ENCODE measurements around the gene MAGEA10. TPM values are rescaled to one million over a fixed set of nuclear protein-coding genes. Genes with fewer than 3 reads are reported as not detected.

Gene MAGEA10
- total and polyA plus RNA-seq, 2 of the 8 experiments (the other 6 are each of a cell fraction or from before 2014, with no cell fraction given), result not detected

DNA sequence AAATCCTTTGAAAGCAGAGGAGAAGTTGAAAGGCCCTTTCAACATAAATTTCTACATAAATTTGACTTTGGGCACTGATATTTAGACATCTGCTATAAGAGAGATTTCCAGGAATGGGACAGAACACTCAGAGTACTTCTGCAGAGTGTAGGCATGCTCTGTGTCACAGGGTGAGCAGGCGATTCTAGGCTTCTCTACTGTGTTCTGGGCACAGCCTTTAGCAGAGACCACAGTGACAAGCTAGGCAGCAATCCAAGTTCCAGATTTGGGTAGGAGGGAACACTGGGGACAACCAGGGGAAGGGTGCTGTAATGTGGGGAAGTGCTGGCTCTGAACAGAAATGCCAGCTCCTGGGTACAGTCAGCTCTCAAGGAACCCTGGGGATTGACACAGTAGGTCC lies 6.9 kb downstream of the MAGEA10 start:
- Histone ChIP-seq H3K23me2 (ENCODE audit: low read depth, low read length) (no peaks in the 10 kb centered on the region), H2BK5ac (ENCODE audit: low read depth, low read length) (no peak overlapping the region), H2AK5ac (ENCODE audit: low read depth, low read length) (no peak overlapping the region), H3K36me3 (ENCODE audit: control insufficient read depth in 2 of 4, insufficient read depth in 4 of 4, low read length in 3 of 4) (no peaks in the 10 kb centered on the region), H3K4me2 (ENCODE audit: insufficient read depth in 1 of 2, low read depth in 2 of 2, low read length in 2 of 2) (no peak overlapping the region), H2BK15ac (ENCODE audit: low read length) (no peak overlapping the region), H2BK120ac (replicated peaks; ENCODE audit: low read depth, low read length) (no peak overlapping the region), H3K4ac (replicated peaks; ENCODE audit: insufficient read length, low read depth, low read length) (no peak overlapping the region), H3K79me2 (ENCODE audit: control insufficient read depth in 1 of 2, insufficient read depth in 2 of 2, low read length in 2 of 2) (no peaks in the 10 kb centered on the region), H3K56ac (replicated peaks; ENCODE audit: insufficient read length, low read depth, low read length) (no peak overlapping the region), H3K27ac (ENCODE audit: low read depth, low read length) (no peak overlapping the region), H2AFZ (ENCODE audit: low read length) (no peak overlapping the region), H3K9ac (replicated peaks in 1 of 4; ENCODE audit: extremely low read depth in 1 of 4, low read depth in 3 of 4, low read length in 3 of 4) (no peak overlapping the region), H4K8ac (ENCODE audit: extremely low read depth, insufficient read depth, low read length) (no peak overlapping the region), H2BK12ac (ENCODE audit: low read depth, low read length) (no peak overlapping the region), H2BK20ac (ENCODE audit: low read length) (no peak overlapping the region), H3K23ac (ENCODE audit: insufficient read length) (no peak overlapping the region), H4K20me1 (replicated peaks in 1 of 2; ENCODE audit: control insufficient read depth in 1 of 2, insufficient read depth in 2 of 2, low read length in 2 of 2) (no peaks in the 10 kb centered on the region), H3K9me3 (ENCODE audit: insufficient read depth in 2 of 2, low read depth in 1 of 2, low read length in 1 of 2) (no peaks in the 10 kb centered on the region), H3K18ac (ENCODE audit: extremely low read depth, low read length) (no peak overlapping the region), H3K4me1 (replicated peaks in 1 of 4; ENCODE audit: control insufficient read depth in 3 of 4, insufficient read depth in 4 of 4, low read length in 3 of 4) (no peaks in the 10 kb centered on the region), H3K79me1 (ENCODE audit: low read depth, low read length) (no peaks in the 10 kb centered on the region), H4K5ac (ENCODE audit: insufficient read length, low read depth, low read length) (no peak overlapping the region), H3K27me3 (replicated peaks in 1 of 4; ENCODE audit: control insufficient read depth in 3 of 4, extremely low read depth in 1 of 4, insufficient read depth in 3 of 4, low read length in 3 of 4) (no peaks in the 10 kb centered on the region), H4K91ac (replicated peaks; ENCODE audit: insufficient read length, low read length) (no peak overlapping the region), H3K14ac (ENCODE audit: insufficient read length) (no peak overlapping the region), H3K4me3 (ENCODE audit: extremely low read depth in 1 of 4, insufficient read depth in 2 of 4, low read depth in 3 of 4, low read length in 4 of 4) (no peak overlapping the region)
- DNase-seq (ENCODE audit: low read depth in 1 of 2, low spot score in 2 of 2) (no peak), FAIRE-seq (no peak)
- WGBS, 2 experiments (ENCODE audit: extremely low coverage in 1 of 2, insufficient coverage in 1 of 2, insufficient read length in 1 of 2, insufficient replicate concordance in 2 of 2, low coverage in 1 of 2, low lambda C conversion rate in 2 of 2, missing lambda C conversion rate in 1 of 2), result no CpG with 5 or more reads among the region's 1 CpG
- POLR2A ChIA-PET (ENCODE audit: partially characterized antibody), result no interaction called here
- TF ChIP-seq CHD2 (IDR thresholded peaks at IDR 0.05; ENCODE audit: low read length) (no peak), POLR2A (IDR thresholded peaks at IDR 0.05; ENCODE audit: control extremely low read depth in 1 of 2, low read depth in 2 of 2, low read length in 2 of 2) (no peak), EZH2 (IDR thresholded peaks at IDR 0.05; ENCODE audit: low read depth, low read length, severe bottlenecking) (no peak), BRCA1 (IDR thresholded peaks at IDR 0.05; ENCODE audit: low read depth, low read length) (no peak), SP4 (IDR thresholded peaks at IDR 0.05; ENCODE audit: low read length) (no peak), KDM5A (IDR thresholded peaks at IDR 0.05; ENCODE audit: low read length) (no peak), RAD21 (IDR thresholded peaks at IDR 0.05 in 1 of 2, conservative IDR thresholded peaks at IDR 0.05 in 1 of 2; ENCODE audit: low read depth in 2 of 2, low read length in 2 of 2) (no peak), CREB1 (IDR thresholded peaks at IDR 0.05) (no peak), POLR2AphosphoS5 (IDR thresholded peaks at IDR 0.05; ENCODE audit: low read depth, low read length) (no peak)
- CTCF ChIA-PET (ENCODE audit: partially characterized antibody), result no interaction called here

All from H1 (cell line).